BJ (cell line): ENCODE results near the gene ORC3. TPM values are rescaled to one million over a fixed set of nuclear protein-coding genes. Genes with fewer than 3 reads are reported as not detected.
A peak's percentile ranks its signal among the peaks of the same experiment; 100 is the strongest.

ENCODE experiments used
- CTCF ChIA-PET: fragments of 350-600 bp; formaldehyde crosslinking; extraction: SDS; loops from one replicate; lab custom pipeline; 2021; ENCODE audit warnings: antibody characterized with exemption, inconsistent platforms; lab: Yijun Ruan, JAX
- POLR2A ChIA-PET: fragments of 300-600 bp; sonication (Branson Sonifier 250); formaldehyde crosslinking; extraction: SDS; loops from one replicate; lab custom pipeline; 2021; ENCODE audit warnings: antibody characterized with exemption; lab: Charles Lee
- DNase-seq: peaks from one replicate; pipeline ENCODE4 v3.0.0-alpha.2; 2011; ENCODE audit warnings: low read depth
- H3K27me3 ChIP-seq: 2 replicates; pipeline ENCODE4 v1.6.0; 2011; ENCODE audit warnings: low read length; ENCODE audit not compliant: control insufficient read depth, insufficient read depth
- H3K36me3 ChIP-seq: 2 replicates; pipeline ENCODE4 v1.5.1; 2011; ENCODE audit warnings: low read length; ENCODE audit not compliant: control insufficient read depth, insufficient read depth
- H3K4me3 ChIP-seq: 2 replicates; pipeline ENCODE4 v1.5.1; 2011; ENCODE audit warnings: low read depth, mild to moderate bottlenecking, control low read depth, low read length
- polyA plus RNA-seq: library from polyadenylated mRNA; depleted of rRNA; stranded (reverse); fragments of >200 nt; gene quantifications from 2 replicates; pipeline ENCODE4 v1.2.3, GENCODE V29; 2011
- TF ChIP-seq, protein P1 (sequence below): IDR thresholded peaks from 2 replicates; pipeline ENCODE4 v1.5.1; 2011; ENCODE audit warnings: low read depth, mild to moderate bottlenecking, control low read depth, inconsistent platforms, low read length, moderate library complexity; ENCODE audit not compliant: insufficient read depth

Gene ORC3
- polyA plus RNA-seq, 1 experiment: 17.3 TPM

DNA sequence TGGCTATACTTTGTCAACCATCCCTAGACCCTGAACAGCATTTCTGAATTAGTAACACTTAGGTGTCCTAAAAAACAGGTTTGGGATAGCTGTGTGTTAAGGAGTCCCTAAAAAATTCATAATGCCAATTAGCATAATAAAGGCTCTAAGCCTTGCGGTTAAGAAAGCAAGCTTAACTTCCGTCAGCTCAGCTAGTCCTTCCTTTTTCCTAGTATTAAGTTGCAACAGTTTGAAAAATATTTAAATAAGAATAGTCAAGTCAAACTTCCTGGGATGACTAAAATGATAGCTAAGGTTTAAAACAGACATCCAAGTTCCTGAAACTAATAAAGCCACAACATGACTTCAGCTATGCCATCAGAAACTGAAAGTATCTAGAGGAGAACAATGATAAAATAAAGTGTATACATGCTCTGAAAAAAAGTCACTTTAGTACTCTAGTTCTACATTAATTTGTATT, 108.6 kb downstream of the ORC3 start:
- CTCF ChIA-PET: interaction anchor here (0.5 to 1.4 kb wide), 4 partner anchors 20 to 98 kb away, joined by 3 to 4 read pairs (median 3); no protein-coding TSS in a partner anchor
- Histone ChIP-seq H3K4me3 (peak overlapping the region; percentile 81), H3K27me3 (no peaks in the 10 kb centered on the region), H3K36me3 (no peaks in the 10 kb centered on the region)
- TF ChIP-seq, protein P1, sequence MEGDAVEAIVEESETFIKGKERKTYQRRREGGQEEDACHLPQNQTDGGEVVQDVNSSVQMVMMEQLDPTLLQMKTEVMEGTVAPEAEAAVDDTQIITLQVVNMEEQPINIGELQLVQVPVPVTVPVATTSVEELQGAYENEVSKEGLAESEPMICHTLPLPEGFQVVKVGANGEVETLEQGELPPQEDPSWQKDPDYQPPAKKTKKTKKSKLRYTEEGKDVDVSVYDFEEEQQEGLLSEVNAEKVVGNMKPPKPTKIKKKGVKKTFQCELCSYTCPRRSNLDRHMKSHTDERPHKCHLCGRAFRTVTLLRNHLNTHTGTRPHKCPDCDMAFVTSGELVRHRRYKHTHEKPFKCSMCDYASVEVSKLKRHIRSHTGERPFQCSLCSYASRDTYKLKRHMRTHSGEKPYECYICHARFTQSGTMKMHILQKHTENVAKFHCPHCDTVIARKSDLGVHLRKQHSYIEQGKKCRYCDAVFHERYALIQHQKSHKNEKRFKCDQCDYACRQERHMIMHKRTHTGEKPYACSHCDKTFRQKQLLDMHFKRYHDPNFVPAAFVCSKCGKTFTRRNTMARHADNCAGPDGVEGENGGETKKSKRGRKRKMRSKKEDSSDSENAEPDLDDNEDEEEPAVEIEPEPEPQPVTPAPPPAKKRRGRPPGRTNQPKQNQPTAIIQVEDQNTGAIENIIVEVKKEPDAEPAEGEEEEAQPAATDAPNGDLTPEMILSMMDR: no peak
- no peak for DNase-seq
- POLR2A ChIA-PET: no interaction called here

GRCh38 chr6:87699576-87699975, 109.6 kb downstream of the ORC3 start:
- DNase-seq: no peak
- POLR2A ChIA-PET: interaction anchor here (0.7 kb wide), 1 partner anchor 231 kb away, joined by 4 read pairs; no protein-coding TSS in a partner anchor
- TF ChIP-seq, protein P1: no peak
- Histone ChIP-seq H3K27me3 (no peaks in the 10 kb centered on the region), H3K4me3 (peak overlapping the region; percentile 81), H3K36me3 (no peaks in the 10 kb centered on the region)
- CTCF ChIA-PET: interaction anchor here (0.9 to 1.4 kb wide), 3 partner anchors 19 to 110 kb away, joined by 3 read pairs; no protein-coding TSS in a partner anchor

- no peak for DNase-seq
- H3K36me3 ChIP-seq: no peaks in the 10 kb centered on the region
- H3K27me3 ChIP-seq: no peaks in the 10 kb centered on the region
- POLR2A ChIA-PET: interaction anchor here (0.6 to 0.7 kb wide), 3 partner anchors 24 to 542 kb away, joined by 3 to 4 read pairs (median 4); no protein-coding TSS in a partner anchor
- H3K4me3 ChIP-seq: peak overlapping the region; percentile 81
- CTCF ChIA-PET: interaction anchor here (1.0 kb wide), 1 partner anchor 94 kb away, joined by 3 read pairs; no protein-coding TSS in a partner anchor
- TF ChIP-seq, protein P1: 0 out of 2 replicates have a peak, but pooled peaks have one; percentile 10
These were observed 110.7 kb downstream of the ORC3 start for GRCh38 chr6:87700397-87701343.

DNA sequence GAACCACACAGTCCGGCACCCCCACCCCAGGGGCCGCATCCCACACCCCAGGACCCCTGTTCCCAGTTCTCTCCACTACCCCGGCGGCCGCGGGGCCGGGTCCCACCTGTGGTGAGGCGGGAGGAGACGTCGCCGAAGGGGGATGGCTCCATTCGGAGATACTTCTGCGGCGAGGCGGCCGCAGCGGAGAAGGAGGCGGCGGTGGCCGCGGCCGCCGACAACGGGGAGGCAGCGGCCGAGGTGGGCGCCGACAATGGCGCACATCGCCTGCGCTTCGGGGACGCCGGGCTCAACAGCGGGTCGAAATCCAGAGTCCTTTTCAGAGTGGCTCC, 111.4 kb downstream of the ORC3 start:
- H3K36me3 ChIP-seq: no peaks in the 10 kb centered on the region
- ChIA-PET CTCF (no interaction called here), POLR2A (no interaction called here)
- TF ChIP-seq, protein P1: no peak
- no peaks in the 10 kb centered on the region for H3K27me3 ChIP-seq
- peak overlapping the region; percentile 81 for H3K4me3 ChIP-seq
- no peak for DNase-seq
